Astrocyte (in vitro differentiated cells and primary cell): Measurements from ENCODE around the gene GCNA.

Experiments used
- EZH2 ChIP-seq: IDR thresholded peaks from 2 replicates; pipeline ENCODE4 v1.6.1; 2012; ENCODE audit warnings: mild to moderate bottlenecking, low read length, inconsistent platforms; ENCODE audit not compliant: insufficient read depth
- TF ChIP-seq, protein P1 (sequence below): IDR thresholded peaks from 2 replicates; pipeline ENCODE4 v1.5.1; 2011; ENCODE audit warnings: low read depth, mild to moderate bottlenecking, inconsistent platforms, low read length, moderate library complexity; ENCODE audit not compliant: insufficient read depth

DNA sequence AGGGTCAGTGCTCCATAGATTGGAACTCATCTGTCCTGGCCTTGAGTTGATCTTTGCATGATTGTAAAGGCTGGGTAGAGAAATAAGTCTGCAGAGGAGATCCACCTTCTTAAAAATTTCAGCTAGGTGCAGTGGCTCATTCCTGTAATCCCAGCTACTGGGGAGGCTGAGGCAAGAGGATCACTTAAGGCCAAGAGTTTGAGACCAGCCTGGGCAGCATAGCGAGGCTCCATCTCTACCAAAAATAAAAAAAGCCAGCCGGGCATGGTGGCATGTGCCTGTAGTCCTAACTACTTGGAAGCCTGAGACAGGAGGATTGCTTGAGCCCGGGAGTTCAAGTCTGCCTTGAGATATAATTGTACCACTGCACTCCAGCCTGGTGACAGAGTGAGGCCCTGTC lies 40.5 kb downstream of the GCNA start:
- TF ChIP-seq, protein P1, sequence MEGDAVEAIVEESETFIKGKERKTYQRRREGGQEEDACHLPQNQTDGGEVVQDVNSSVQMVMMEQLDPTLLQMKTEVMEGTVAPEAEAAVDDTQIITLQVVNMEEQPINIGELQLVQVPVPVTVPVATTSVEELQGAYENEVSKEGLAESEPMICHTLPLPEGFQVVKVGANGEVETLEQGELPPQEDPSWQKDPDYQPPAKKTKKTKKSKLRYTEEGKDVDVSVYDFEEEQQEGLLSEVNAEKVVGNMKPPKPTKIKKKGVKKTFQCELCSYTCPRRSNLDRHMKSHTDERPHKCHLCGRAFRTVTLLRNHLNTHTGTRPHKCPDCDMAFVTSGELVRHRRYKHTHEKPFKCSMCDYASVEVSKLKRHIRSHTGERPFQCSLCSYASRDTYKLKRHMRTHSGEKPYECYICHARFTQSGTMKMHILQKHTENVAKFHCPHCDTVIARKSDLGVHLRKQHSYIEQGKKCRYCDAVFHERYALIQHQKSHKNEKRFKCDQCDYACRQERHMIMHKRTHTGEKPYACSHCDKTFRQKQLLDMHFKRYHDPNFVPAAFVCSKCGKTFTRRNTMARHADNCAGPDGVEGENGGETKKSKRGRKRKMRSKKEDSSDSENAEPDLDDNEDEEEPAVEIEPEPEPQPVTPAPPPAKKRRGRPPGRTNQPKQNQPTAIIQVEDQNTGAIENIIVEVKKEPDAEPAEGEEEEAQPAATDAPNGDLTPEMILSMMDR, result no peak
- TF ChIP-seq EZH2, result no peak
